ENCODE measurements around the gene LRFN2.

LRFN2 gene

DNA sequence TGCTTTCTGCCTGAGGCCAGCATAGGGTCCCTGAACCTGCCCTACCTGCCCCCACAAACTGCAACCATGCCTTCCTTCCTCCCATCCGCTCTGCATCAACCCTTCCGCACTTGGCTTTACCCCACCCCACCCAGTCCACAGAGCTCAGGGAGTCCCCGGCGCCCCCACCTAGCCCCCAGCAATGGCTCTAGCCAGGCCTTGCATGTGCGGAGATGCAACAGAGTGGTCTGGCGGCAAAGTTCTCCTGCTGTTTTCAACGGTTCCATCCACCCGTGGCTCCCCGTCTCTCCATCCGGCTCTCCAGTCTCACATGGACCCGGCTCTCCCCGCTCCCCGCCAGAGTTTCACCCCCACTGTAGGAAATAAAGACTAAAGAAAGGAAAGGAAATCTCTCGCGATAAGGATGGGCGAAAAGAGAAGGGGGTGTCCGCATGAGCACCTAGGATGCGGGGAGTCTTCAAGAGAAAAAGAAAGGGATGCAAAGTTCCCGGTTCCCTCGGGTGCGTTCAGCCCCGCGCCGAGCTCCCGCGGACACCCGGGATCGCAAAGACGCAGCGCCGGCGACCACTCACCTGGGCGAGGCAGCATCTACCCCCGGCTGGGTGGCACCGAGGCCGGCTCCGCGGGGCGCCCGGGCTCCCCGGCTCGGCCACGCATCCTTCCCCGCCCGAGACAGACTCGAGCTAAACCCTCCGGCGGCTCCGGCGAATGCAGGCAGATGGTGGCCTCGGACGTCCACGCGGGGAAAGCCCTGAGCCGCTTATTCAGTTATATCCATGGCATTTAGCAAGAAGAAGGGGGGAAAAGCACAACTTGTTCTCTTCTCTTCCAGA, 579 bp downstream of the LRFN2 start:
- no peak for DNase-seq (ENCODE audit: low read depth, low spot score)

DNA sequence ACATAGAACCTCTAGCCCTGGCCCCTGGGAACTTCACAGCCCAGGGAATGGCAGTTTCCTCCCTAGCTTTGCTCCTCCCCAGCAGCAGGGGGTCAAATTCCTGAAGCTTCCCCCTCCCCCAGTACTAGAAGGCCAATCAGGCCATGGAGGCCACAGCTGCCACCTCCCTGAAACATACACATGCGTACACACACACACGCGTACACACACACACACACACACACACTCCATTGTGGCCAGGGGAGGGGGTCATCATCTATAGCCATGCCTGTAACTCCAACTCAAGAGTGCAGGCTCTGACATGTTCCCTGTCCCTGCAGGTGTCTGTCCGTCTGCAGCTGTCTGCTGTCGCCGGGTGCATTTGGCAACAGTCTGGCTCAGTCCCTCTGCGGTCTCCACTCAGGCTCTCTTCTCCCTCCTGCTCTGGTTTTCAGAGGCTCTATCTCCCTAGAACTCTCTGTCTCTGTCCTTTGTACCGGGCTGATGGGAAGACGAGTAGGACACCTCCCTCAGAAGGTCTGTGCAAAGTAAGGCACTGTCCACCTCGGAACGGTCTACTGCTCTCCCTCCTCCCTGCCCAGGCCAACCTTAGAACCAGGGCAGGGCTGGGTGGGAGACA, 1.4 kb downstream of the LRFN2 start:
- no peak for DNase-seq (ENCODE audit: low read depth, low spot score)

DNA sequence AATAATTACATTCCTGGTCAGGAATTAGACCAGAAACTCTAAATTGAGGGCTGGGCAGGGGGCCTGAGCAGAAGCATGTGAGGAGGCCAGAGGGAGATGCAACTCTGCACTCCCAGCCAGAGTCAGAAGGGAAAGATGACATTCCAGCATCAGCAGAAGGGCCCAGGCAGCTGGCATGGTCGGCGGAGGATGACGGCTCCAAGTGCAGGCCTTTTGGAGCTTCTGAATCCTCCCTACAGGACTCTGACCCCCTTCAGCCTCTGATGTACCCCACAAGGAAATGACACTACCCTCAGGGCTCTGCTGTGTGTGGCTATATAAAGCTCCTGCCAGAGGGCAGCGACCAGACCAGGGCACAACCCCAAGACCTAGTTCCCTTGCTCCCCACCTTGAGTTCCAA, 1.9 kb downstream of the LRFN2 start:
- no peak for DNase-seq (ENCODE audit: low read depth, low spot score)

DNA sequence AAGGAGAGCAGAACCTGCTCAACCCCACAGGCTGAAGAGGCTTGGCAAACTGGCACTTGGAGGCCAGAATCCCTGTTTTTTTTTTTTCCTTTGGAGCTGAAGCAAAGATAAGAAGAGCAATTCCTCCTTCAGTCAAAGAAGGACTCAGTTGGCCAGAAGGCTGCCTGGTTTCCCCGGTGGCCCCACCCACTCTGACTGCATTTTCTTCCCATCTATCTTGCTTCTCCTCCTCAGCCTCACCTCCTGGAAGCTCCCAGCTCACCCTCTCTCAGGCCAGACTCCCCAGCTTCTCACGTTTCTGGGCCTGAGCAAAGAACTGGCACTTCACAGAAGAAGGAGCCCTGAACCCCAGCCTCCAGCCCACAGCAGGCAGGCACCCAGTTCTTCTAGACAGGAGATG, 2.4 kb downstream of the LRFN2 start:
- DNase-seq (ENCODE audit: low read depth, low spot score) = no peak

DNA sequence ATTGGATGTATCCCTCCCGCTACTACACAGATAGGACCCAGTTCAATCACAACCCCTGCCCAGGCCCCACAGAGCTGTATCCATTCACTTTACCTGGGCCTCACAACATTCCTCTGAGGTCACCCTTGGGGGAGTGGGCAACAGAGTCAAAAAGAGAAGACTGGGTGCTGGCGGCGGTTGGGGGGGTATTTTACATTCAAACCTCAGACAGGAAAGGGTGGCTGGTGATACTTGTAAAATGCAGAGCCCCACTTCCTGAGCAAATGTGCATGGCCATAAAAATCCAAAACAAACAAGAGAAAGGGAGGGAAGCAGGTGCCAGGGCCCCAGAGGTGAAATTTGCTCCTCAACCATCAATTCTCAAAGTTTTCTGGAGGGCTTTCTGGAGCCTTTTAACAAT, 3.5 kb downstream of the LRFN2 start:
- no peak for DNase-seq (ENCODE audit: low read depth, low spot score)

DNA sequence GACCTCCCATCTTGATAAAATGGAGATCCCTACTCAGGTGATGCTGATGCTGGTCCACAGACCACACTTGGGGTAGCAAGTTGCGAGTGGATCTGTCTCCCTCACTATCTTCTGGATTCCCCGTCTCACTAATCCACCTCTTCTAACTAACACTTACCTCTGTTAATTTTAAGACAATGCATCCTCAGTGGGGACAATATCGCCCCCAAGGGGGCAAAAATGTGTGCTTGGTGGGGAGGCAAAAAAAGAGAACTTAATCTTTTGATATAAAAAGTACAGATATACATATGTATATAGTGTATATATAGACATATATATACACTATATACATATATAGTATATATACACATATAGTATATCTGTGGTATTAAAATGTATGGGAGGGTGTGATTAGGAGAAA, 4.3 kb downstream of the LRFN2 start:
- DNase-seq (ENCODE audit: low read depth, low spot score) = no peak

DNA sequence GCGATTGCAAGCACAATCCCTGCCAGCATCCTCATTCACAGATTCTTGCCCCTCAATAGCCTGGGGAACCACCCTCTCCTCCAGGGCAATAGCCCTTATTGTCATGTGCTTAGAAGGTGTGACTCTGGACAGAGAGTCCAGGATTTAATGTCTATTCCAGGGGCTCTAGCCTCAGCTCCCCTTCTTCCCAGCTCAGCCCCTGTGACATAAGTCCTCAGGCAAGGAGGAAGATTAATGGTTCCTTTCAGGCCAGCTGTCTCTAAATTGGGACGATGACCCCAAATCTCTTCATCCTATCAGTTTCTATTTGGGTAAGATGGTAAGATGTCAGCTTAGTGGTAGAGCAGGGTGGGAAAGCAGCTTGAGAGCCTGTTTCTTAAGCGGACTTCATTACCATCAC, 8.1 kb downstream of the LRFN2 start:
- DNase-seq (ENCODE audit: low read depth, low spot score) = no peak

DNA sequence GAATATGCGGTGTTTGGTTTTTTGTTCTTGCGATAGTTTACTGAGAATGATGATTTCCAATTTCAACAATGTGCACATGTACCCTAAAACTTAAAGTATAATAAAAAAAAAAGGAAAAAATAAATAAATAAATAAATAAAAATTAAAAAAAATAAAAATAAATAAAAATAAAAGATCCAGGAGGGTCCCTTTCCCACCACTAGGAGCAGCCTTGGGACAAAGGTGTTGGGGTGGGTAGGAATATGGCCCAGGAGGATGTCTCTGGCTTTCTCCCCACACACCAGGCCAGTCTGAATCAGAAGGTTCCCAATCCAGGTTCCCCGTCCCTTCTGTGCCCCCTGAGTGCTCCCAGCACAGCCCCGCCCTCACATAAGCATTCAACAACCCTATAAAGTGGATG, 9.5 kb downstream of the LRFN2 start:
- DNase-seq (ENCODE audit: low read depth, low spot score) = no peak

DNA sequence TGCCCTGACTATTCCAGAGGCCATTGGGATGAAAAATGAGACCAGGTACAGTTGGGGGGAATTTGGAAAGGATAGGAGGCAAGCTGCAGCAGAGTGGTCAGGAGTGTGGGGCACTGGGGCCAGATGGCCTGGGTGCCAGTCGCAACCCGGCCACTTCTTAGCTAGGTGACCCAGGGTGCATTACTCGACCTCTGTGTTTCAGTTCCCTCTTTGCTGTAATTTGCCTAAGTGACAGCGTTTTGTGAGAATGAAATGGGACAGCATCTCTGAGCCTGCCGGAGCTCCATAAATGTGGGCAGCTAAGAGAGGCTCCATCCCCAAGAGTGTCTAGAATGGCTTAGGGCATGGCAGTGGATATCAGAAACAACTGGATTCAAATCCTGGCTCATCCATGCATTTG, 13.9 kb downstream of the LRFN2 start:
- DNase-seq (ENCODE audit: low read depth, low spot score) = no peak

DNA sequence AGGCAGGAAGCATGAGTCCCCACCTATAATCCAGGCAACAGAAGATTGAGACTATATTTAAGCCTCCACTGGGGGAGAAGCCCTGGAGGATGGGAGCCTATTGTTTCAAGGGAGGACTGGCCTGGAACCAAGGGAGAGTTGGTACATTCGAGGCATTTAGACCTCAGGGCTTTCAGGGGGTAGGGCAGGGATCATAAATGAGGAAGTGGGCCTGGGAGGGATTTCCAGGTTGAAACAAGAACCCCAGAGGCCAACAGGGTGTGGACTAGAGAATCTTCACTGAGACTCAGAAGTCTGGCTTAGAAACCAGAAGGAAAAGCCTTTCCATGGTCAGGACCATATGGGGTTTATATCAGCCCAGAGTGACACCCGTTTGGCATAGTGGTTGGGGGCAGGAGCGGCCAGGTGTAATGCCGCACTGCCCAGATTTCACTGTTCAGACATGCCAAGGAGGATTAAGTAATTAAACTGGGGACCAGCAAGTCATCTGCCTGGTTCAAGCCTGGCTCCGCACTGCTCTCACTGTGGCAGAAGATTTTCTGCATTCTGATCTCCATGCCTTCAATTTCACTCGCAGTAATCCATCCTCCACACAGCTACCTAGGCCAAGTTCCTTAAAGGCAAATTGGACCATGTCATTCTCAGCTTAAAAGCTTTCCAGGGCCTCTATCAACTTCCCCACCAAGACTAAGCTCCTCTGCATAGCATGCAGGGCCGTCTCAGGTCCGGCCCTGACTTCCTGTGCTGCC, 17.8 kb downstream of the LRFN2 start:
- DNase-seq (ENCODE audit: low read depth, low spot score) = no peak

DNA sequence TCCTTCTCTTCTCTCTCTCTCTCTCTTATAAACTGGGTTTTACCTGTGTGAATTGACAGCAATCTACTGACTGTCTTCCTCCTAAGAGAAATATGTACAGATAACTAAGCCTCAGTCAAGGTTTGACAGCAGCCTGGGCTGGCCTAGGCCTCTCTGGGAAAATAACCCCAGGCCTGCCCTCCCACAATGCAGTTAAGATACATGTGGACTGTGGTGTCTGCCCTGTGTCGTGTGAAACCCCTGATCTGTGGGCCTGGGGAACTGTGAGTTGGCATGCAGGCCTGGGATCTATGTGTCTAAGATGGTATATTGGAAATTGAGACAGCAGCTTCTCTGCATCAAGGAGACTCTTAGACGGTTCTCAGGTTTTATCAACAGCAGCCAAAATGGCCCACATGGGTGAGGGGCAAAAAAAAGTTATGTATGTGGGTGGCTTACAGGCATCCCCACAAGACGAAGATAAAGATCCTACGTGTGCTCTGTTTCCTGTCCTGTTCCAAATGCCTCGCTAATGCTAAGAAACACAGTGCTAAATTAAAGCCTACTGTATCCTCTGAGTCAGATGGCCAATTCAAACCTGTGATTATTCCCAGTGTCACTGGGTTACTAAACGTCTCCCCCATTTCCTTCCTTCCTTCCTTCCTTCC, 19.0 kb downstream of the LRFN2 start:
- no peak for DNase-seq (ENCODE audit: low read depth, low spot score)

DNA sequence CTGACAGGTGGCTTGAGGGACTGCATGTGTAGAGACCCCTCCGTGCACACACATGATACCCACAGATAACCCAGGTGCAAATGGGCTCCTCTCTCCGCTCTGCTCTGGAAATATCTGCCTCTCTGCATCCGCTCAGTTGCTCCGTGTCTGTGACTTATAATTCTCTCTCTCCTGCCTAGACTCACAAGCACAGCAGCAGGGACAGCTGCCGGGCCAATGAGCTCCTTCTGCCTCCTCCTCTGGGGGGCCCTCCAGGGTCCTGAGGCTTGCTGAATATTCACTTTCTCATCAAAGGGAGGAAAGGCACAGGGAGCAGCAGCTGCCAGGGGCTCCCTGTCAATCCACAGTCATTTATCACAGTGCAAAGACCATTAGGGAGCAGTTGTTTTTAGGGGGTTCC, 24.1 kb downstream of the LRFN2 start:
- DNase-seq (ENCODE audit: low read depth, low spot score) = no peak

DNA sequence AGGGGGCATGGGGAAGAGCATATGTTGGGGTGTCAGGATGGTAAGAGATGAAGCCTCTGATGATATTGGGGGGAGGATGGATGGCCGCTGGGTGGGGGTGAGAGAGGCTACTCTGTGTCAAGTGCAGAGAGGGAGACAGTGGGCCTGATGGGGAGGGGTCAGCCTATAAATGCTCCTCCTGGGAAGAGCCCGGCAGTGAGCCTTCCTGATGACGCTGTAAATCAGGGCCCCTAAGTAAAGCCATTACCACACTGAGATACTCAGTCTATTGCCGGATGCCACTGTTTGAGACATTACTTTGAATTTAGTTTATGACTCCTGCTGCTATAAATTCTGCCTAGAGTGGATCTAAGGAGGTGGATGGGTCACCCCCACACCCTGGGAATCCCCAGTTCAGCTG, 28.1 kb downstream of the LRFN2 start:
- no peak for DNase-seq (ENCODE audit: low read depth, low spot score)

DNA sequence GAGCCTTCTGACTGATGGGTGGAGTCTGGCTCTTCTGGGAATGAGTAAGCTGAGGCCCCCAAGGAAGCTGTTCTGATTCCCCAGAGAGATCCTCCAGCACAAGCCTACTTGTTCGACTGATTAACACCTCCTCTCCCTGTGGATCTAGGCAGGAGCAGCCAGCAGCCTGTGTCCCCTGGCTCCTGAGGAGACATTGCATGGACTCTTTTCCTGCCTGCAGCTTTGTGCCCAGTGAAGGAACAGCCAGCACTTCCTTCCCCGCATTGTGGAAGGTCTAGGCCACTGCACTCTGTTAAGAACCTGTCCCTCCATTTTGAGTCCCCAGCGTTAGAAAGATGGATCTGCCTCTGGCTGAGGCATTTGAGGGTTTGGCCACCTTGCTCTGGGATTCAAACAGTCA, 29.1 kb downstream of the LRFN2 start:
- DNase-seq (ENCODE audit: low read depth, low spot score) = no peak

DNA sequence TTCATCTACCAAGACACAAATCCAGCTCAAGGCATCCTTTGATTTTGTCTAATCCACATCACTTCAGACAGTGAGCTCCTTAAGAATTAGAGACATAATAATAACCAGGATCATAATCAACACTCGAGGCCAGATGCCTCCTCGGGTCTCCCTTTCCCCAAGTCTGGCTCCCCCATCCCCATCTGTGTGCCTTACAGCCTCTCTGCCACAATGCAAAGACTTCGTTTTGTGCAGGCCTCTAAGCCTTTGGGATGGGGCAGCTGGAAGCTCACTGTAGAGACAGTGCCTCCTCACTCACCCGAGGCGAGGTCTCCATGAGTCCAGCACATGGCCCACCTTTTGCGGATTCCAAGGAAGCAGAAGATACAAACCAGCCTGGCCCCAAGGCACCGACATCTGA, 30.3 kb downstream of the LRFN2 start:
- no peak for DNase-seq (ENCODE audit: low read depth, low spot score)

DNA sequence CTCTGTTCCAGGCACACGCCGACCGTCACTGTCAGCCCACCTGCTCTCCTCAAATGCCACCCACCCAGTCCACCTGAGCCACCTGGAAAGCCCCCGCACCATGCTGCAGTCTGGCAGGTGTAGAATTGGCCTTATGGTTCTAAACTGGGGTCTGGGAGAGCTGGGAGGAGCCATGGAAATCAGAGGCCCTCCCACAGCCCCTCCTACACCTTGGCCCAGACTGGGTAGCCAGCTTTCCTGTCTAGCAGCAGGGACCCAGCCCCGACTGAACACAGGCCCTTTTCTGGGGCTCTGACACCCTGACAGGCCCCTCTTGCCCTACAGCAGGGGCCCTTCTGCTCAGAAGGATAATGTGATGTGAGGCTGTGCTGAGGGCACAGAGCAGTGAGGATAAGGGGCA, 31.1 kb downstream of the LRFN2 start:
- no peak for DNase-seq (ENCODE audit: low read depth, low spot score)

DNA sequence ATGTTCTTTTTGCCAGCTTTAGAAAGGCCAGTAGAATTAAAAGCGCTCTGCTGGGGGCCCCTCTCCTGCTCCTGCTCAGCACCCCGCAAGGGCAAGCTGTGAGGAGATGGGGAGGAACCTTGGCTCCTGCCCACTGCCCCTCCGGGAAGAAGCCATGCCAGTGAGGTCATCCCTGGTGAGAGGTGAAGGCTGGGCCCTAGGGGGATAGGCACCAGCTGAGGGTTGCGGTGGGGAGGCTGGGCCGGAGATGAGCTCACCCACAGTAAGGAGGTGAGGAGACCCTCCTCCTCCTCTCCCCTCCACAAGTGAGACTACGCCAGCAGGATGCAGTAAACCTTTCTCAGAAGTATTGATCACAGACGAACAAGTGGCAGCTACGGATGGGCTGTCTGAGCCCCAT, 32.1 kb downstream of the LRFN2 start:
- no peak for DNase-seq (ENCODE audit: low read depth, low spot score)

DNA sequence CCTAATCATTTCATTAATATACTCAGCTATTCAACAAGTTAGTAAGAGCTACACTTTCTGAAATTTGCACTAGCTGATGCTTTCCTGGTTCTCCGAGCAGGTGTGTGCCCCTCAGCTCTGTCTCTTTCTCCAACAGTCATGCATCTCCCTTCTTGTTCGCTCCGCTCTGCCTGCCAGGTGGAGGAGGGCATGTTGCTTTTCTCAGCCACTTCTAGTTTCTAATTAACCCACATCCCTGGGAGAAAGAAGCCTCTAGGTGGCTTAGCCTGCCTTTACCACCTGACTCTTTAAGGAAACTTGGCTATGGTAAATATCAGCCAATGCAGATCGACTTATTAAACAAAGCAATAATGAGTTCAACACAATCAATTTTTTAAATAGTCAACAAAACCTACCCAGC, 34.2 kb downstream of the LRFN2 start:
- DNase-seq (ENCODE audit: low read depth, low spot score) = no peak

DNA sequence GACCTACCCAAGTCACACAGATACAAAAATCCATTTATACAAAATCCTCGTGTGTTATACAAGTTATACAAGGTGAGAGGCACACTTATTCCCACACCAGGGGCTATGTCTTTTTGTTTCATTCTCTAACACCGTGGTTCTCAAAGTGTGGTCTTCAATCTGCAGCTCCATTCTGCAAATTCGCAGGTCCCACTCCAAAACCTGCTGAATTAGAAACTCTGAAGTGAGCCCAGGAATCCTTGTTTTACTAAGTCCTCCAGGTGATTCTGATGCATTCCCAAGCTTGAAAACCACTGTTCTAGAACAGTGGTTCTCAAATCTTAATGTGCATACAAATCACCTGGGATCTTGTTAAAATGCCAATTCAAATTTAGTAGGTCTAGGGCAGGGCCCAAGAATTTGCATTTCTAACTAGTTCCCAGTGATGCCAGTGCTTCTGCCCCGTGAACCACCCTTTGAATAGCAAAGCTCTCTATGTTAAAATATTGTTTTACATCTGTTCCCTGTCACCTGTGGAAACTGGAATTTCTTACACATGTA, 35.1 kb downstream of the LRFN2 start:
- DNase-seq (ENCODE audit: low read depth, low spot score) = no peak

DNA sequence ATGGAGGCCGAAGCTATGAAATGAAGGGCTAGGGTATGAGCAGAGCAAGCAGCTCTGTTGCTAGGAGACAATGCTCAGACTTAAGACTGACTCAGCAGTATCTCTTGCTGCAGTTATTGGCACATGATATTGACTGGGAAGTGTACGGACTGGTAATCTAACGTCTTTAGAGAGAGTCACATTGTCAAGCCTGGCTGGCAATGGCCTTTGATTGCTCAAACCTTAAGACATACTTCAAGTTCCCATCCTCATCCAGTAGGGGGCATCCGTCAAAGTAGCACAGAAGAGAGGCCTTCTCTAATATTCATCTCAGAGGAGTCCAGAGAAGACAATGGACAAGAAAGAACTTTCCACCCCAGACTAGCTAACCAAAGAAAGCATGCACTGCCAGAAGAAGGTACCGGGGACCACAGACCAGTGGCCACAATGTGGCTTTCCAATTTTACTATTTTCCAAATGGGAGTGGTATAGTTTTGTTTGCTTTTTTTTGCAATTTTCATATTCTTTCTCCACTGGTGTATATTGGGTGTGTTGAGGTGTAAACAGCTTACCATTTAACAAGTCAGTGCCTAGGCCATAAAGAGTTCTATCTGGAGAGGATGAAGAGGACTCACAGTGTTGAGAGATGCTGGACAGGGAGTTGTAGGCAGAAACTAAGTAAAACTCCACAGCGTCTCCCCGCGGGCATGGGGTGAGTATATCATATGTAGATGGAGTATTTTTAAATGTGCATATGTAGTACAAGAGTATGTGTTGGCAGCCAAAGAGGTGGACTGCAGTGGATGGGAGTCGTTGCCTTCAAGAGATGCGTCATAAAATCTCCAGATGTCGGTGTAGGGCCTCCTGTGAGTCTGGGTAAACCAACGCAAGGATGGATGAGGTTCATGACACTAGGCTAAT, 36.7 kb downstream of the LRFN2 start:
- DNase-seq (ENCODE audit: low read depth, low spot score) = peak; percentile 4

DNA sequence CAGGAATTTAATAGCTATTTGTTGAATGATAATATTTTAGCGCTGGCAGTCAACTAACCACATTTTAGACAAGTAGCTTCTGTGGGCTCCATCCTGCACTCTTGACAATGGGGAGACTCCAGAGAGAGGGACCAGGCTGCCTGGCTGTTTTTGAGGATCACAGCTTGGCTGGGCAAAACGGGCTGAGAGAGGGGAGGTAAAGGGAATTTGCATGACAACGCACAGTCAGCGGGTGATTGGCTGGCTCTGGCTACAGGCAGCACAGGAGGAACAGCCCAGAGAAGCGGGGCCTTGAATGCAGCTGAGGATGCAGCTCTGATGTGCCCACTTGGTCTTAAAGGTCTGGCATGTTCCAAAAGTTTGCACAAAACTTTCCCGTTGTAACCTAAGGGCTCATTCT, 41.2 kb downstream of the LRFN2 start:
- no peak for DNase-seq (ENCODE audit: low read depth, low spot score)

All from smooth muscle cell of the brain vasculature (primary cell).